IMR-90 (cell line): ENCODE data around the gene SLC6A20.

Experiments used
- CEBPB ChIP-seq: IDR thresholded peaks from 2 replicates; pipeline ENCODE4 v1.6.1; 2012; ENCODE audit warnings: low read depth, low read length, improper control_type of control experiment
- CHD1 ChIP-seq: IDR thresholded peaks from 2 replicates; pipeline ENCODE4 v1.6.1; 2012; ENCODE audit warnings: low read depth, low read length, improper control_type of control experiment
- CTCF ChIP-seq: conservative IDR thresholded peaks from 2 replicates; pipeline ENCODE4 v1.5.1; 2012; ENCODE audit warnings: mild to moderate bottlenecking, low read depth, low read length, improper control_type of control experiment
- ELK1 ChIP-seq: fragments of 150-350 bp; IDR thresholded peaks from 2 replicates; pipeline ENCODE4 v1.6.1; 2016; ENCODE audit warnings: low read depth, mild to moderate bottlenecking, low read length, moderate library complexity, borderline replicate concordance
- MAFK ChIP-seq: IDR thresholded peaks from 2 replicates; pipeline ENCODE4 v1.6.1; 2012; ENCODE audit warnings: low read depth, low read length, improper control_type of control experiment
- MAZ ChIP-seq: IDR thresholded peaks from 2 replicates; pipeline ENCODE4 v1.6.1; 2012; ENCODE audit warnings: low read depth, mild to moderate bottlenecking, low read length, improper control_type of control experiment, moderate library complexity, borderline replicate concordance
- MXI1 ChIP-seq: IDR thresholded peaks from 2 replicates; pipeline ENCODE4 v1.6.1; 2012; ENCODE audit warnings: low read depth, mild to moderate bottlenecking, low read length, moderate library complexity, borderline replicate concordance
- NFE2L2 ChIP-seq: fragments of 150-350 bp; IDR thresholded peaks from 2 replicates; pipeline ENCODE4 v1.6.1; 2016; ENCODE audit warnings: low read depth, mild to moderate bottlenecking, low read length
- POLR2A ChIP-seq: IDR thresholded peaks from 2 replicates; pipeline ENCODE4 v1.6.1; 2012; ENCODE audit warnings: mild to moderate bottlenecking, low read depth, low read length
- RAD21 ChIP-seq: IDR thresholded peaks from 2 replicates; pipeline ENCODE4 v1.6.1; 2012; ENCODE audit warnings: low read length, improper control_type of control experiment
- RCOR1 ChIP-seq: IDR thresholded peaks from 2 replicates; pipeline ENCODE4 v1.6.1; 2012; ENCODE audit warnings: mild to moderate bottlenecking, low read length, improper control_type of control experiment; ENCODE audit not compliant: insufficient replicate concordance
- RFX5 ChIP-seq: IDR thresholded peaks from 2 replicates; pipeline ENCODE4 v1.8.0; 2012; ENCODE audit warnings: low read depth, mild to moderate bottlenecking, low read length, moderate library complexity
- SMC3 ChIP-seq: fragments of 150-350 bp; IDR thresholded peaks from 2 replicates; pipeline ENCODE4 v1.6.1; 2016; ENCODE audit warnings: low read depth, mild to moderate bottlenecking, antibody characterized with exemption, low read length, moderate library complexity
- USF2 ChIP-seq: fragments of 150-350 bp; IDR thresholded peaks from 2 replicates; pipeline ENCODE4 v1.6.1; 2017; ENCODE audit warnings: mild to moderate bottlenecking, antibody characterized with exemption, low read length, low read depth

- no peak for TF ChIP-seq CTCF
- TF ChIP-seq MAZ, result no peak
- no peak for TF ChIP-seq POLR2A
- TF ChIP-seq ELK1, result no peak
- TF ChIP-seq CEBPB, result no peak
- TF ChIP-seq RFX5, result no peak
- TF ChIP-seq MXI1, result no peak
- TF ChIP-seq SMC3, result no peak
- TF ChIP-seq USF2, result no peak
- TF ChIP-seq RAD21, result no peak
- TF ChIP-seq NFE2L2, result no peak
- no peak for TF ChIP-seq CHD1
- no peak for TF ChIP-seq RCOR1
- TF ChIP-seq MAFK, result no peak
Measured at GRCh38 chr3:45729614-45730013, 66.7 kb downstream of the SLC6A20 start.
